ENCODE results near the gene CAPZB.
"Not testable (repeated sequence)": the region's sequence is repeated elsewhere in the genome, so short reads cannot be mapped to it uniquely, and the experiment has no call there.

Gene CAPZB

GRCh38 chr1:19310720-19311502 is 174.4 kb downstream of the CAPZB start:
- peak; percentile 25 for DNase-seq (ENCODE audit: low read depth, low spot score)

GRCh38 chr1:19310061-19310460 is 175.3 kb downstream of the CAPZB start:
- DNase-seq (ENCODE audit: low read depth, low spot score), result no peak

- DNase-seq (ENCODE audit: low read depth, low spot score), result no peak
These were observed 176.1 kb downstream of the CAPZB start for GRCh38 chr1:19309123-19309813.

- no peak for DNase-seq (ENCODE audit: low read depth, low spot score)
These were observed 176.8 kb downstream of the CAPZB start for GRCh38 chr1:19308509-19308907.

- no peak for DNase-seq (ENCODE audit: low read depth, low spot score)
These were observed 177.4 kb downstream of the CAPZB start for GRCh38 chr1:19307794-19308508.

- no peak for DNase-seq (ENCODE audit: low read depth, low spot score)
These were observed 178.4 kb downstream of the CAPZB start for GRCh38 chr1:19306941-19307340.

GRCh38 chr1:19305880-19306279 is 179.5 kb downstream of the CAPZB start:
- no peak for DNase-seq (ENCODE audit: low read depth, low spot score)

- not testable (repeated sequence) for DNase-seq (ENCODE audit: low read depth, low spot score)
These were observed 181.3 kb downstream of the CAPZB start for GRCh38 chr1:19304081-19304480.

- no peak for DNase-seq (ENCODE audit: low read depth, low spot score)
These were observed 185.1 kb downstream of the CAPZB start for GRCh38 chr1:19300211-19300610.

- no peak for DNase-seq (ENCODE audit: low read depth, low spot score)
These were observed 190.7 kb downstream of the CAPZB start for GRCh38 chr1:19294638-19295037.

GRCh38 chr1:19289244-19289643 is 196.1 kb downstream of the CAPZB start:
- no peak for DNase-seq (ENCODE audit: low read depth, low spot score)
